Epidermal melanocyte (primary cell): Measurements from ENCODE around the gene ADAMTS19.
"Not testable (repeated sequence)": the region's sequence is repeated elsewhere in the genome, so short reads cannot be mapped to it uniquely, and the experiment has no call there.

Source experiments
- DNase-seq: peaks from one replicate; pipeline ENCODE4 v3.0.0; 2011; ENCODE audit warnings: low spot score; ENCODE audit not compliant: insufficient read length

Gene ADAMTS19

DNA sequence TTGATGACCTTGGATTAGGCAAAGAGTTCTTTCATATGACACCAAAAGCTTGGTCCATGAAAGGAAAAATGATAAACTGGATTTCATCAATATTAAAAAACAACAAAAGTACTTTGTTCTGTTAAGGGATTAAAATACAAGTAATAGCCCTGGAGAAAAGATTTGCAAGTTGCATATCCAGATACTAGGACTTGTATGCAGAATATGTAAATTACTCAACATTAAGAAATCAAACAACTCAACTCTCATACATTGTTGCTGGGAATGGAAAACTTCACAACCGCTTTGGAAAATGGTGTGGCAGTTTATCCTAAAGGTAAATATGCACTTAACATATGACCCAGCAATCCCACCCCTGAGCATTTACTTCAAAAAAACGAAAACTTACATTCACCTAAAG lies 112.0 kb downstream of the ADAMTS19 start:
- no peak for DNase-seq

DNA sequence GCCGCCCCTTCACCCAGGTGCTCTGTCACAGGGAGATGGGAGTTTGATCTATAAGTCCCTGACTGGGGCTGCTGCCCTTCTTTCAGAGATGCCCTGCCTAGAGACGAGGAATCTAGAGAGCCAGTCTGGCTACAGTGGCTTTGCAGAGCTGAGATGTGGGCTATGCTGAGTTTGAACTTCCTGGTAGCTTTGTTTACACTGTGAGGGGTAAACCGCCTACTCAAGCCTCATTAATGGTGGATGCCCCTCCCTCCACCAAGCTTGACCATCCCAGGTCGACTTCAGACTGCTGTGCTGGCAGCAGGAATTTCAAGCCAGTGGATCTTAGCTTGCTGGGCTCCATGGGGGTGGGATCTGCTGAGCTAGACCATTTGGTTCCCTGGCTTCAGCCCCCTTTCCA lies 124.4 kb downstream of the ADAMTS19 start:
- not testable (repeated sequence) for DNase-seq

DNA sequence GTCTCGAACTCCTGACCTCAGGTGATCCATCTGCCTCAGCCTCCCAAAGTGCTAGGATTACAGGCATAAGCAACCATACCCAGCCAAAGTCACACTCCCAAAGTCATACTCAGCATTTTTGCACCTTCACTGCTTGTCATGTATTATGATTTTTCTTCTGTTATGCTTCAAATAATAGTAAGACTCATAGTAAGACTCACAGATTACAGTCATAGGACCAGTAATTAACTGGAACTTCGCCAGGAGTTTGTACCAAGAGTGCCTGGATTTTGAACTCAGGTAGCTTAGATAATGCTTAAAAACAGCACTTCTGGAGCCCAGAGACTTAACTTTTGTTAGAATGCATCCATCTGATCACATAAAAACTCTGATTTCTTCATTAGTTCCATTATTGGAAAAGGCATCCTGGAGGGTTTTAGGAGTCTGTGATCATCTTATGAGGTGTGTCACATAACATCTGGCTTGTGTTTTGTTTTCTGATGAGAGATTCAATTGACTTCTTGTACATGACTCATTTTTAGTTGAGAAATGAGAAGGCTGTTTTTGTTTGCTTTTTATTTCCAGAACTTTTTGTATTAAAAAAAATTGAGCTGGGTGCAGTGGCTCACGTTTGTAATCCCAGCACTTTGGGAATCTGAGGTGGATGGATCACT lies 131.5 kb downstream of the ADAMTS19 start:
- no peak for DNase-seq

DNA sequence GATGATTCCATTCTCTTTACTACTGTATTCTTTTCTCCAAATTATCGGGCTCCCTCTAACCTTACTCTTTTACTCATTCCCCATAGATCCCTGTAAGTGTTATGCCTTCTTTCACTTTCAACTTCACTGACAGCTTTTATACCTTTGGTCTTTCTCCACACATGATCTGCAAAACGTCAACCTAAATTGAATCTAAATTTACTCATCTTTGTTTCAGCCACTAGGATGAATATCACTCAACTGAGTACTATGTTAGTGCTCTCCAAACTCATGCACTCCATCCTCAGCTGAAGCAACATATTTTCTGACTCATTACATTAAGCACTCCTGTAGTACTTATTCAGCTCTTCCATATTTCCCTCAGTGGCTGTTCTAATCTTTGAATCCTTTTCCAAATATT lies 133.4 kb downstream of the ADAMTS19 start:
- no peak for DNase-seq

DNA sequence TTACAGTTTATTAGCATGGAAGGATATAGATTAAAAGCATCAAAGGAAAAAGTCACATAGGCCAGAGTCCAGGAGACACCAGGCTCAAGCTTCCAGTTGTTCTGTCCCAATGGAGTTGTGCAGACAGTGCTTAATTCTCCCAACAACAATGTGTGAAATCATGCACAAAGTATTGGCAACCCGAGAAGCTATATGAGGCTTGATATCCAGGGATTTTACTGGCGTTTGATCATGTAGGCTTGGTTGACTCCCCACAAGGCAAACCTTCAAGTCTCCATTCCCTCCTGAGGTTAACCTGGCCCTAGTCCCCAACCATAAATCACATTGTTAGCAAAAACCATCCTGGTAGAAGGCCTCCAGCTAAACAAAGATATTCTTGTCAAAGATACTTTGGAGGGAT lies 141.5 kb downstream of the ADAMTS19 start:
- no peak for DNase-seq

DNA sequence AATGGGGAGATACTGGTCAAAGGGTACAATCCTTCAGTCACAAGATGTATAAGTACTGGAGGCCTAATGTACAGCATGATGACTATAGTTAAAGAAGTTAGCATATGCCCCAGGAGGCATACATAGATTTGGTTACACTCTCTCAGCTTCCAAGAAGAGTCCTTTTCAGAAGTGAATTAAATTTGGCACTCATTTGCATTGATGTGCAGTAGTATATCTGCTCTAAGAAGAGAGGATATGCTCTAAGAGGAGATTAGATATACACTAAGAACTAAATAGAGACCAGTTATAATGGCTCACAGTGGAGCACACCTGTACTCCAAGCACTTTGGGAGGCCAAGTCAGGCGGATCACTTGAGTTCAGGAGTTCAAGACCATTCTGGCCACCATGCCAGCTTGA lies 148.3 kb downstream of the ADAMTS19 start:
- DNase-seq = no peak

DNA sequence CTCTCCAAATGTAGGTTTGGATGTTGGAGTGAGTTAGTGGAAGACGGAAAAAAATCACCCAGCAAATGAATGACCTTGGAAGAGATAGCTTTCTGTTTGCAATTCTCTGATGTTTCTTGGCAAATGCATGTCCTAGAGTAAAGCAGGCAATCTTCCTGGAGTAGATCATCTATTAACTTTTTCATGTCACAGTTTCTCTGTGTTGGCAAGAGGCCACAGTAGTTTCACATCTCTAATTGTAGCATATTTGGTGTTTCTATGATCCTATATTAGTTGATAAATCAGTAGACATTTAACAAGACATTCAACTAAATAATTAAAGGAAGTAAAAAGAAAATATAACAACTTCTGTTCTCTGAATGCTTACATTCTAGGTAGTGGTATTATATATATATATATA lies 149.6 kb downstream of the ADAMTS19 start:
- no peak for DNase-seq

DNA sequence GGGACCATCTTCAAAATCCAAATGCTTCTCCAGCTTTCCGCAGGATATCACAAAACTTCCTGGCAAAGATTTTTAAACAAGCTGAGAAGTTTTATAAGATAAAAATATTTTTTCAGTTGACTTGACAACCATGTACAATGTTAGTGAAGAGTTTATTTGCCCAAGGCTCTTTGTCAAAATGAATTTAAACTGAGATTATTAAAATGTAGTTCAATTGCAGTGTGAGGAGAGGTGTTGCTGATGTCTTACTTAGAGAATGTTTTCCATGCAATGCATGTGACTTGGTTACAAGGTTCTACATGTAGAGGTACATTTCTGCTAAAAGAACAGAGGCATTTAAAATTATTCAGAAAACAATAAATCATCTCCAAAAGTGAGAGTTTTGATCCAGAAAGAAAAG lies 156.4 kb downstream of the ADAMTS19 start:
- DNase-seq = no peak

DNA sequence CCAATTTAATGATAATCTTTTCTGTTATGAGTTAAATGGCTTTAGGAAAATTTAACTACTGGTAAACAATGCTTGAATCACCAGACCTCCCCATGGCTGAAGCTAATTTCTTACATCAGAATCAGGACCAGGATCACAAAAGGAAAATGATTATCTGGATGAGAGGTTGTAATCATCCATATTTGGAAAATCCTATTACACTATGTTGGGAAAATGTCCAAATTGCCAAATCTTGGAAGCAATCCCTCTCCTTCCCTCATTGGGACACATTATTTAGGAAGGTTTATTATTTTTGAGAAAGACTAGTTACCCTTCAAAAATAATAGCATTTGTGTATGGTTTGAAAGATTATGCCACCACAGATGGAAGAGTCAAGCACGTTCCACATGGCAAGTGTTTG lies 157.1 kb downstream of the ADAMTS19 start:
- DNase-seq = no peak

DNA sequence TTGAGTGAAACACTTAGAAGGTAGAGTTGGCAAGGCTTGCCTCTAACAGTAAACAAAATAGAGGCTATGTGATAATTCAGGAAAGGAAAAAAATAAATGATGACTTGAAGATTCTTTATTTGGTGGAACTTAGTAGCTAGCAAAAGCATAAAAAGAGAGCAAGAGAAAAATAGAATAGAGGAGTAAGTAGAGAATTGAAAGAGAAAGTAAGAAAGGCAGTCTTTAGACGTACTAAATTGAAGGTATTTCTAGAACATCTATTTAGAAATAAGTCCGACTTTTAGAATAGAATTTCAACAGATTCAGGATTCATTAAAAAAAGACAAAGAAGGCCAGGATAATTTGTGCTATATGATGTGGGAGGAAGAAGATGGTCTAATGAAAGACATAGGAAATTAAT lies 159.7 kb downstream of the ADAMTS19 start:
- DNase-seq = no peak

DNA sequence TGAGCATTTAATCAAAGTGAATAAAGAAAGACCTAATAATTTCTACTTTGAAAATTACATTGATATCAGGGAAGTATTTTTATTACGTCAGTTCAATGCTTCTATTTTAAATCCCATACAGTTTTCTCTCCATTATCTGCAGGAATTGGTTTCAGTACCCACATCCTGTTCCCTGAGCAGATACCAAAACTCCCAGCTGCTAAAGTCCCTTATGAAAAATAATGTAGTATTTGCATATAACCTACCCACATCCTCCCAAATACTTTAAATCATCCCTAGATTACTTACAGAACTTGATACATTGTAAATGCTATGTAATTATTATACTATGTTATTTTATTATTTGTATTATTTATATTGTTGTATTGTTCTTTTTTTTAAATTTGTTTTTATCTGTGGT lies 162.4 kb downstream of the ADAMTS19 start:
- DNase-seq = no peak

DNA sequence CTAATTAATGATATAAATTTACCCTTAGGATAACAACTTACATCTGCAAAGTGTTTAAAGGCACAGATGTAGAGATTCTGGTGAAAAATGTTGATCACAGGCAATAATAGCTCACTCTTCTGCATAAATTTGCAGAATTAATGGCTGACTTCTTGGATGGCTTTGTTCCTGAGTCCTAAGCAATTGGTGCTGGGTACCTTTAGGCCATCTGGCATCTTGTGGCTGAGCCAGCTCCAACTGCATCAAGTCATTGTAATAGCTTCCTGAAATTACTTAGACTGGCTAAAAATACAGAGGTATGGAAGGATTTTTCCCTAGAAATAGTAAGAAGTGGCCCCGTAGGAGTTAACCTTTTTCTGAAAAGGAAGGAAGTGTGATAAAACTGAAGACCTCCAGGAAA lies 169.5 kb downstream of the ADAMTS19 start:
- no peak for DNase-seq

DNA sequence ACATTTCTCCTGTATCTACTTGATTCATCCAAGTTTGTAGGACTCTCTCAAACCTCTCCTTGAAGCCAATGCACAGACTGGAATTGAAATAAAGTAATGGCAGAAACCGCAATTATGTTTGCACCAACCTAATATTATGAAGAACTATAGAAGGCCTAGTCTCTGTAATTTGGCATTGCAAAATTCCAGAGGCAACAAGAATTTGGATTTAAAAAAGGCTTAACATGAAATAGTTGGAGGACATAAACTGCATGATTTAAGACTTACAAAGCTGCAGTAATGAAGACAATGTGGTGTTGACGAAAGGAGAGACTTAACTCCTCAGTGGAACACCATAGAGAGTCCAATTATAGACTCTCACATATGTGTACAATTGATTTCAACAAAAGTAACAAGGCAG lies 170.0 kb downstream of the ADAMTS19 start:
- DNase-seq = no peak

DNA sequence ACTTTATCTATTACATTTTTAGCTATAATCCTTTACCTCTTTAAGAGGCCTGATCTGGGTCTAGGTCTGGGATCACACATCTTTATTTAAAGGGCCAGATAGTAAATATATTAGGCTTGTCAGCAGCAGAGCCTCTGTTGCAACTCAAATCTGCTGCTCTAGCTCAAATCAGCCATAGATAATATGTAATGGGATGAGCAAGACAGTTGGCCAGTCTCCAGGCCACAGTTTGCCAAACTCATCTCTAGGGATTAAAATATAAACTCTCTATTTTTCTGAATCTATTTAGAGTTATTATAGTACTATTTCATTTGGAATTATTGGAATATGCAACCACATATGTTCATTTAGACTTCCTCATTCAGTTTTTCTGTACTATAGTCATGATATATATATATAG lies 171.9 kb downstream of the ADAMTS19 start:
- no peak for DNase-seq

DNA sequence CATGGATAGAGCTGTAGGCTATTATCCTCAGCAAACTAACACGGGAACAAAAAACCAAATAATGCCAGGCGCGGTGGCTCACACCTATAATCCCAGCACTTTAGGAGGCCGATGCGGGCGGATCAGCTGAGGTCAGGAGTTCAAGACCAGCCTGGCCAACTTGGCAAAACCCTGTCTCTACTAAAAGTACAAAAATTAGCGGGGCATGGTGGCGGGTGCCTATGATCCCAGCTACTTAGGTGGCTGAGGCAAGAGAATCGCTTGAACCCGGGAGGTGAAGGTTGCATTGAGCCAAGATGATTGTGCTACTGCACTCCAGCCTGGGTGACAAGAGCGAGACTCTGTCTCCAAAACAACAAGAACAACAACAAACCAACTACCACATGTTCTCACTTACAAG lies 177.4 kb downstream of the ADAMTS19 start:
- DNase-seq = not testable (repeated sequence)

DNA sequence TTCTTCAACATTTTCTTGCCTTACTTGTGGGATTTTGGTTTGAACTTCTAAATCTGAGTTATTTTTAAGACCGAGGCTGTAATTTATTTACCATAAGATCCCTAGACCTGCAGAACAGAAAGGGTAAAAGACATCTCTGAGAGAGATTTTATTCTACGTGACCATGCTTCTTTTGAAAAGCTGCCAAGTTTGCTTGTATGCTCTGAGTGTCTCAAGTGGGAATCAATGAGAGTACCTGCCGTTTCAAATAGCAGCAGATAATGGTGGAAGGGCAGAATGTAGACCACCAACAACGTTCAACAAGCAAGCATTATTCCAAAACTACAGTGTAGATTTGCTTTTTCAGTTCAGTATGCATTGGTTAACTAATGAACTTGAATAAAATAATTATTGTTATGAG lies 179.2 kb downstream of the ADAMTS19 start:
- DNase-seq = no peak

DNA sequence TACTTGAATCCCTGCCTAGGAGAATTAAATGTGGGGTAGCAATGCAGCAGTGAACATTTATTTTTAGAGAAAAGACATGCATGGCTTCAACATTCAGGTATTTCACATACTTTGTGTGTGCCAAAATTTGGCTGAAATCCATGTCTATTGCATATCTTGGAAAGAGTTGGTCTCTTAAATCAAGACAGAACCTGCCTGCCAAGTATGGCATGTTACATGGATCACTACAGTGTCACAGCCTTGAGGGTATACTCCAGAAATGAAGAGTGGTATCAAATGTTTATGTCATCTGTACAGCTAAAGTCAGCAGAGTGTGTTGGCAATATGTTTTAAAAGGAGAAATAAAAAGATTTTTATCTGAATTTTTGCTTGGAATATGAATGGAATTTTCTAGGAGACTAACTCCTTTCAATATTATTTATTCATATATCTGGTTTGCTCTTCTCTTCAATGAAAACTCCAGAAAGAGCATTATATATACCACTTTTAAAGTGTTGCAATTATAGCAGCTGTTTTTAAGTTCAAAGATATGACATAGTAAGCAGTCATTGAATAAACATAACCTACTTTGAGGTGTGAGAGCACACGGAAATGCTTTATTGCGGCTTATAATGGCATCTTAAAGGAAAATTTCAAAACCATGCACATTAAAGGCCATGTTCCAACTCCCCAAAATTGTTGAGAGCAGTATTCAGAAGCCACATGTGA lies 192.4 kb downstream of the ADAMTS19 start:
- DNase-seq = no peak

DNA sequence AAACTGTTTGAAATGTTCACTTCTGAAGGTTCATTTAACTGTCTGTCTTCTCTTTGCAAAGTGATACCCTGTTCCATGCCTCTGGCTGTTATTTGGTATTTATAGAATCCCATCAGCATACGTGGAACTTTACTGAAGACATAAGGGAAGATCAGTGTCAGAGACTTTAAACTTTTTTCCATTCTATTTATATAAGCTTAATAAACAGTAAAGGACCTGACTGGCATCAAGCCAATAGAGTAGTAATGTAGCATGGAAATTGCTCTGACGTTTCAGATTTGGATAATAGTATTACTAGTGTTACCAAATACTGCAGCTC lies 192.9 kb downstream of the ADAMTS19 start:
- no peak for DNase-seq

DNA sequence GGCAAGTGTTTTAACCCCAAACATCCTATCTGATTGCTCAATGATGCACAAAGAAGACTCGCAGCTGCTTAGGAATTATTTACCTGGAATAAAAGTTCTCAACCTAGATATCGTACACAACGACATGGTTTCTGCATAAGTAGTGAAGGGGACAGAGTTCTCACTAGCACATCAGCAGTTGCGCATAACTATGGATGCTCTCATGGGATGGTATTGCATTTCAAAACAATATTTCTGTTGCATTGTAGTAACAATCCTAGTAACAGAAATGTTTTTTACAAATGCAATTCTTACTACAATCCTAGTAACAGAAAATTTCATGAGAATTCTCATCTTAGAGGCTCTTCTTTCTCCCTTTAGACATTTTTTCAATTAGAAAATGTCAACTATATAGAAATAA lies 193.3 kb downstream of the ADAMTS19 start:
- DNase-seq = no peak

DNA sequence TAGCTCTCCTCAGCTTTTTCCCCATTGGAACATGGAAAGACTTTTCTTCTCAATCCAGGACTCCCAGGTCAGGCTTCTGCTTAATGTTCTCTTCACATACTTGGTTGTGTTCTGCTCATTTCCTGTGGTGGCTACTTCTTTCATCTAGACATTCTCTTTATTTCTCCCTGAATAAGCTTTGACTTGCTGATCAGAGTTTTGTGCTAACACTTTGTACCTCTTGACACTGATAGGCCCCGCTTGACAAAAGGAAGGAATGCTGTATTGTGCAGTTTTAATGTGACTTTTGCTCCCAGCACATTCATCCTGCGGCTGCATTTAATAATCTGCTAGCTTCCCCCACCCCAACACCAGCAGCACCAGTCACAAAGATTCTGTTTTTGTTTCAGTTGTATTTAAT lies 196.9 kb downstream of the ADAMTS19 start:
- DNase-seq = no peak

DNA sequence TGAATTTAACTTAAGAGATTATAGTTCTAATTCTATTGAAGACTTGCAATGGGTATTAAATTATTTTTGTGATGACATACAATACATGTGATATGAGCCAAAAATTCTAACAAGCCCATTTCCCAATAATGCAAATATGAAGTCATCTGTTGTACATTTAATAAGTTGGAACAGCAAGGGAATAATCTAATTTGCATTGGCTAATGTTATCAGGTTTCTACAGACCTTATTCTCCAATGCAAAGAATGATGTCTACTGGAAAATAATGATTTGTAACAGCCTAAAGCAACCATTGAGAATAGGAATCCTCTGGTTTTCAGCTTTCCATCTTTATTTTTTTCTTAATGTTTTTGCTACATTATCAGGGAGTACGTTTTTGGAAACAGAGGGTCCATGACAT lies 198.7 kb downstream of the ADAMTS19 start:
- no peak for DNase-seq

DNA sequence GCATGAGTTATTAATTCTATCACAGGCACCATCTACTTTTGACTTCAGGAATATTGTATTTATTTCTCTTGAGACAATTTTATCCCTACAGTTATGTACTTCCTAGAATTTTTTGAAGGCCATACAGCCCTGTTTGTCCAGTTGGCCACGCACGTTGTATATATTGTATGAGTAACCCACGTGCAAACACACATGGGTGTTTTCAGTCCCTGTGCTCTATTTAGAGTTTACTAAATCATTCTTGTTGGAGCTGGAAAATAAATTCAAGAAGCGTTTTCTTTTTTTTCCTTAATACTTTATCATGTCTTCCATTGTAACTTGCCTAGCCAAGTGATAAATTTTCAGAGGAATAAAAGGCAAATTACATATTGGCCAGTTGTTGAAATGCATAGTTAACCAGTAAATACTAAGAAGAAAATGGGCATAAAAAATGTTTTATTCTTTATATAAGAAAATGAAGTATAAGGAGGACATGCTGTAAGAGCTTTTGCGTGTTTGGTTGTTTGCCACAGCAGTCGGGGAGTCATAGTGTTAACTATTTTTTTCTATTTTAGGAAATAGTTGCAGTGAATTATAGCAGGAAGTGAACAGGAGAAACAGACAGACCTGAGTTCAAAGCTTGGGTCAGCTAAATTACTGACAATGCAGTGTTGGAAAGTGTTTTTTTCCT lies 201.4 kb downstream of the ADAMTS19 start:
- DNase-seq = no peak

DNA sequence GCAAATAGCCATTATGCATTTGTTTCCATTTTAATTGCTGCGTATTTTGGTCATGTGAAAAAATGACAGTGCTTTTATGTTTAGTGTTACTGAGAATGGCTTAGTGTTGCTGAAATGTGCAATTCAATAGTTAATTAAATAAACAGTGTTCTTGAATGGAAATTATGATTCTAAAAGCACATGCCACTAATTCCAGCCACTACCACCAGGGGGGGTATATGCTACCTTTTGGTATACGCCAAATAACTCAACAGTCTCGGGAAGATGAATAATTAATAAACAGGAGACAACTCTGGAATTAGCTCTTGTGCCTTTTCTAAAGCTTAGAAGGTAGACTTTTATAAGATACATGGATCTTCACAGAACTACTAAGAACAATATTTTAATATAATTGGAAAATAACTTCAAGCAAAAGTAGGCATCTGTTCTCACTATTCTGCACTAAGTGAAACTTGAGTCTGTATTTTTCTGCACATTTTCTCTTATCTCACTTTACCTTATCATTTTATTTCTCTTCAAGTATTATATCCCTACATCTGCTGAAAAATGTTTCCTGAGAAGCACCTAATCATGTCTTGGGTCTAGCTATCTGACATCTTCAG lies 204.3 kb downstream of the ADAMTS19 start:
- no peak for DNase-seq
